Measurements from ENCODE around the gene GATA3. TPM values are rescaled to one million over a fixed set of nuclear protein-coding genes. Genes with fewer than 3 reads are reported as not detected.

GATA3 gene
- total RNA-seq, 4 donors from 2014 or later: 0.12 to 0.61 (median 0.58) TPM

DNA sequence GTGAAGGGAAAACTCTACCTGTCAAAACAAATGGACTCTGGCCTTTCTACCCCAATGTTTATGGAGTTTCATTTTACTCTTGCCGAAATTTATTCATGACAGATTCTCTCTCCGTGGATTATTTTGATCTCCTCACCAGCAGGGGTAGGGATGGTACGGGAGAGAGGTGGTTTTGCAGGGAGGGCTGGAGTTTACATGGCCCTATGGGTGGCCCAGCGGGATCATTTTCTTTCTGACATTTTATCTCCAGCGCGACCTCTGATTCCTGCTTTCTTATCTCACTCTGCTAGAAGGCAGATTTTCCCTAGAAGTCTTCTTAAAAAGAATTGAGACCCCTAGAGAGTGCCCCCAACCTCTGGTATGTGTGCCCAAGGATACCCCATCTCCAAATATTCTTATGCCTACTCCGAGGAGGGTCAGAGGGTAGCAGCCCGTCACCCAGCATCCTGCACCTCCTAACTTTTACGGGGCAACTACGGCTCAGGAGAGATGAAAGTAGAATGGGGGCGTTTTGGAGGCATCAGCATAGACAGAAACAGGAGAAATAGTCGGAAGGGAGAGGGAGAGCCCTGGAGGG is 10.1 kb upstream of the GATA3 start:
- Histone ChIP-seq H3K27me3 (peaks cover 98 to 100% (median 100%) of the 10 kb centered on the region in 3 donors), H3K4me1 (peaks cover 10 to 14% of the 10 kb centered on the region in 2 donors), H3K27ac (no peak overlapping the region), H3K4me3 (peak overlapping the region in 1 of 4 donors; percentile 45), H3K36me3 (no peaks in the 10 kb centered on the region), H3K9me3 (no peaks in the 10 kb centered on the region)
- DNase-seq (no peak), ATAC-seq (no peak)
- TF ChIP-seq, protein P1, sequence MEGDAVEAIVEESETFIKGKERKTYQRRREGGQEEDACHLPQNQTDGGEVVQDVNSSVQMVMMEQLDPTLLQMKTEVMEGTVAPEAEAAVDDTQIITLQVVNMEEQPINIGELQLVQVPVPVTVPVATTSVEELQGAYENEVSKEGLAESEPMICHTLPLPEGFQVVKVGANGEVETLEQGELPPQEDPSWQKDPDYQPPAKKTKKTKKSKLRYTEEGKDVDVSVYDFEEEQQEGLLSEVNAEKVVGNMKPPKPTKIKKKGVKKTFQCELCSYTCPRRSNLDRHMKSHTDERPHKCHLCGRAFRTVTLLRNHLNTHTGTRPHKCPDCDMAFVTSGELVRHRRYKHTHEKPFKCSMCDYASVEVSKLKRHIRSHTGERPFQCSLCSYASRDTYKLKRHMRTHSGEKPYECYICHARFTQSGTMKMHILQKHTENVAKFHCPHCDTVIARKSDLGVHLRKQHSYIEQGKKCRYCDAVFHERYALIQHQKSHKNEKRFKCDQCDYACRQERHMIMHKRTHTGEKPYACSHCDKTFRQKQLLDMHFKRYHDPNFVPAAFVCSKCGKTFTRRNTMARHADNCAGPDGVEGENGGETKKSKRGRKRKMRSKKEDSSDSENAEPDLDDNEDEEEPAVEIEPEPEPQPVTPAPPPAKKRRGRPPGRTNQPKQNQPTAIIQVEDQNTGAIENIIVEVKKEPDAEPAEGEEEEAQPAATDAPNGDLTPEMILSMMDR (IDR thresholded peaks at IDR 0.05 in 4 of 5, conservative IDR thresholded peaks at IDR 0.05 in 1 of 5): no peak
- TF ChIP-seq POLR2A (IDR thresholded peaks at IDR 0.05): no peak
- in situ Hi-C loops (cut with MboI; ENCODE audit: low sequenced_read_pairs in 4 of 4) (no loop called here), intact Hi-C loops (cut with DNase I; ENCODE audit: low total_unique reads) (no loop called here)

DNA sequence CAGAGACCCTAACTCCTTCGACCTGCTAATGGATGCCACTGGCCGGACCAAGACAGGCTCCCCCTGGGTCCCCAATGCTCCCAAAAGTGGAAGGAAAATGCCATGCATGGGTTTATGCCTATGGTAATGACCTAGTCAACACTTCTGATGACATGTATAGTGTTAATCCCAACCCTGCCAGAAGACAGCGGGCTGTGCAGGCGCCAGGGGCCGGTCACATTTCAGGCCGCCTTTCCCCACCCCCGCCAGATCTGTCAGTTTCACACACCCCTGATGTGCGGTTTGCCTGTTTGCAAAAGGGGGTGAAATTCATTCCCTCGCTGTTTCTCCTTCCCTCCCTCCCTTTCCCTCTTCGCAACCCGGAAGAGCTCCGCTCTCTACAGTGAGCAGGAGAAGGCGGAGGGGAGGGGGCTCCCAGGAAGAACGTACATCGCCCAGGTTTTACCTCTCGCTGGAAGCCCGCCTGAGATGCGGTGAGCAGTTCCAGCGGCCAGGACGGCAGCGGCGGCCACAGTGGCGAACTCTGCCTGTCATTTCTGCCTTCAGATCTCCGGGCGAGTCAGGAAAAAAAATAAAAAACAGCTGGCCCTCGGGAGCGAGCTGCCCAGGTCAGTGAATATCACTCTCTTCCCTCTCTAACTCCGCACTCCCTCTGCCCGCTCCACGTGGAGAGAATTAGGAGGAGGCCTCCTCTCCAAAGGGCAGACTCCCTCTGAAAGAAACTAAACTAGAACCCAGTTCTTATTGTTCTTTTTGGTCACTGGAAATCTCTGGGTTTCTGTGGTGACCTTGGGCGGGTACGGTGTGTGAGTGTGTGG is 9.4 kb upstream of the GATA3 start:
- ATAC-seq (no peak), DNase-seq (no peak)
- intact Hi-C loops (cut with DNase I; ENCODE audit: low total_unique reads): no loop called here
- peak overlapping the region; percentile 14 to 45 (median 24) for H3K4me3 ChIP-seq
- H3K4me1 ChIP-seq: peaks cover 12 to 20% of the 10 kb centered on the region in 2 donors
- no peak overlapping the region for H3K27ac ChIP-seq
- in situ Hi-C loops (cut with MboI; ENCODE audit: low sequenced_read_pairs in 4 of 4): no loop called here
- H3K36me3 ChIP-seq: no peaks in the 10 kb centered on the region
- H3K27me3 ChIP-seq: peaks cover 98 to 100% (median 100%) of the 10 kb centered on the region in 3 donors
- TF ChIP-seq POLR2A (IDR thresholded peaks at IDR 0.05): no peak
- TF ChIP-seq, protein P1 (IDR thresholded peaks at IDR 0.05 in 4 of 5, conservative IDR thresholded peaks at IDR 0.05 in 1 of 5): no peak
- H3K9me3 ChIP-seq: no peaks in the 10 kb centered on the region

DNA sequence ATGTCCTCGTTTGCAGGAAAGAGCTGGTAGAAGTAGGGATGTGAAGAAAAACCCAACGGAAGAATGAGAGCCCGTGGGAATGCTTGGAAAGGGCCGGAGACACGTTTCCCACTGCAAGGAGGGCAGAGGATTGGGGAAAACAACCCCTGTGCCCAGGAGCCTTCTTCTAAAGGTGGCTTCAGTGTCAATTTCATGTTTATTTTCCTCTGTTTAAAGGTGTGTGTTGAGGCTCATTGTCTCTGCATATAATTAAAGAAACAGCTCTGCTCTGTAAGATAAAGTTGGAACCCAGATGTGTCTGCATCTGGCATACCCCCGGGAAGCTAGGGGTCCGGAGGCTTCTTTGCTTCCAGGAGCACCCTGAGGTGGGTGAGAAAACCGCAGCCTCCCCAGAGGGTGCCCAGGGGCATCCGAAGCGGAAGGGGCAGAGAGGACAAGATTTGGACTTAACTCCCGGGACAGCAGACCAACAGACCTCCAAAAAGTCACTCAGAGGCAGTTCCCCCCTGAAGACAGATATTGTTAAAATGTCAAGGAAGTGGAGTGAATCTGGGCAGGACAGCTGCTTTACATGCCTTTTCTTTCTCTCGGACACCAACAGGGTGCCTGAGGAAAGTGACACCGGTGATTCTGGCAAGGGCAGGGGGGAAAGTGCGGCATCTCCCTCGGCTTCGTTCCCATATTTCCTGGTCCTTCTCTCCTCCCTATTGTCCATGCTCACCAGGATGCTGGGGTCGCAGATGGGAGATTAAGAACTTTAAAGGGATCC is 8.6 kb upstream of the GATA3 start:
- DNase-seq (no peak), ATAC-seq (no peak)
- H3K27ac ChIP-seq: no peak overlapping the region
- peaks cover 20 to 24% of the 10 kb centered on the region in 2 donors for H3K4me1 ChIP-seq
- no peaks in the 10 kb centered on the region for H3K36me3 ChIP-seq
- peak overlapping the region in 1 of 4 donors; percentile 45 for H3K4me3 ChIP-seq
- no peak for TF ChIP-seq POLR2A (IDR thresholded peaks at IDR 0.05)
- TF ChIP-seq, protein P1 (IDR thresholded peaks at IDR 0.05 in 4 of 5, conservative IDR thresholded peaks at IDR 0.05 in 1 of 5): no peak
- H3K27me3 ChIP-seq: peaks cover 98 to 100% (median 100%) of the 10 kb centered on the region in 3 donors
- in situ Hi-C loops (cut with MboI; ENCODE audit: low sequenced_read_pairs in 4 of 4): no loop called here
- intact Hi-C loops (cut with DNase I; ENCODE audit: low total_unique reads): no loop called here
- H3K9me3 ChIP-seq: no peaks in the 10 kb centered on the region

DNA sequence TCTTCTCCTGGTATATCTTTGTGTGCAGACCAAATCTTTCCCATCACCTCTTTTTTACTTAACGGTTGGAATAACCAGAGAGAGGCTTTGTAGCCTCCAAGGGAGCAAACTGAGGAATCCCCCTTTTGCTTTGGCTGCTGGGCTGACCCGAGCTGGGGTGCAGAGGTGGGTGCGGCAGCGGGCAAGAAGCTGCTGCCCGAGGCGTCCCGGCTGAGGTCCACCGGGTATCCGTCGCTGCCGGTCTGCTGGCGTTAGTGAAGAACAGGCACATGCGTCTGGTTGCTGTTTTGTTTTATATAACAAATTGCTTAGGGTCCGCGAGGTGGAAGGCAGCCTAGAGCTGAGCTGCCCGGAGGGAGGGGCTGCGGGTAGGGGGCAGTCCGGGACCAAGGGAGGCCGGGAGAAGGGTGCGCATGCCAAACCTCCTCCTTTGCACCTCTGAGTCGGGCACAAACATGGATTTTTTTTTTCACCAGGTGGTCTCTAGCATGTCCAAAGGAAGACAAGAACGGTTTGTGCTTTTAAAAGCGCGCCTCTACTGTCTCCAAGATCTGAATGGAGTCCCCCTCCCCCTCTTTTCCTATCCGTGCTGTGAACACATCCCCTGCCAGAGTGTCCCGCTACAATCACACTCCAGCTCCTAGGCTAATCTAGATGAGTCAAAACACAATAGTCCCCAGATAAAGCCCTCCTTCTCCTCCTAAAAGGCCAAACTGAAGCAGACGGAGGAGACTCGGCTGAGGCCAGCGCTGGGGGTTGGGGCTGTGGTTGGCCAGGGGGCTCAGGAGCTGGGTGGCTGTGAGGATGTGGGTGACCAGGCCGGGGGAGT is 6.8 kb upstream of the GATA3 start:
- Histone ChIP-seq H3K36me3 (no peaks in the 10 kb centered on the region), H3K4me1 (peaks cover 31 to 32% of the 10 kb centered on the region in 2 donors), H3K27ac (no peak overlapping the region), H3K9me3 (no peaks in the 10 kb centered on the region), H3K4me3 (no peak overlapping the region), H3K27me3 (peaks cover 98 to 100% (median 100%) of the 10 kb centered on the region in 3 donors)
- TF ChIP-seq, protein P1 (IDR thresholded peaks at IDR 0.05 in 4 of 5, conservative IDR thresholded peaks at IDR 0.05 in 1 of 5): no peak
- TF ChIP-seq POLR2A (IDR thresholded peaks at IDR 0.05): no peak
- ATAC-seq: no peak
- in situ Hi-C loops (cut with MboI; ENCODE audit: low sequenced_read_pairs in 4 of 4) (no loop called here), intact Hi-C loops (cut with DNase I; ENCODE audit: low total_unique reads) (no loop called here)
- DNase-seq: no peak

All from gastrocnemius medialis (tissue), 4 donors.